Measurements from ENCODE around the gene CFAP70. TPM values are rescaled to one million over a fixed set of nuclear protein-coding genes. Genes with fewer than 3 reads are reported as not detected.

Gene CFAP70
- total RNA-seq, 1 experiment from 2014 or later = 0.31 TPM

GRCh38 chr10:73246646-73247508, 111.8 kb downstream of the CFAP70 start, which contains the start of gene DNAJC9 (continued):
- TF ChIP-seq ZNF512 (CRISPR knock-in tag; IDR thresholded peaks at IDR 0.05; ENCODE audit: borderline replicate concordance) = 0 out of 2 replicates have a peak, but pooled peaks have one; percentile 35
- TF ChIP-seq MYBL2 (CRISPR knock-in tag; IDR thresholded peaks at IDR 0.05) = peak; percentile 91; the same call in 1 of the 2 replicates
- TF ChIP-seq ELF4 (CRISPR knock-in tag; IDR thresholded peaks at IDR 0.05; ENCODE audit: low read depth) = no peak
- TF ChIP-seq EMX1 (CRISPR knock-in tag; IDR thresholded peaks at IDR 0.05) = peak; percentile 93
- peak; percentile 64; the same call in 1 of the 2 replicates for TF ChIP-seq RELA (CRISPR knock-in tag; IDR thresholded peaks at IDR 0.05; ENCODE audit: borderline replicate concordance)
- TF ChIP-seq ATF2 (CRISPR knock-in tag; IDR thresholded peaks at IDR 0.05; ENCODE audit: borderline replicate concordance, low read depth) = no peak
- peak; percentile 74; the same call in 1 of the 2 replicates for TF ChIP-seq USF1 (CRISPR knock-in tag; IDR thresholded peaks at IDR 0.05)
- TF ChIP-seq IRF2 (CRISPR knock-in tag; IDR thresholded peaks at IDR 0.05; ENCODE audit: borderline replicate concordance, low read depth) = no peak
- no peak for TF ChIP-seq SOX15 (CRISPR knock-in tag; IDR thresholded peaks at IDR 0.05)
- TF ChIP-seq SMAD3 (CRISPR knock-in tag; IDR thresholded peaks at IDR 0.05; ENCODE audit: borderline replicate concordance) = peak; percentile 92
- no peak for TF ChIP-seq TP53 (CRISPR knock-in tag; IDR thresholded peaks at IDR 0.05)
- TF ChIP-seq TEAD4 (CRISPR knock-in tag; IDR thresholded peaks at IDR 0.05) = peak; percentile 71; the same call in 1 of the 2 replicates
- TF ChIP-seq ZNF416 (CRISPR knock-in tag; IDR thresholded peaks at IDR 0.05) = peak; percentile 96; the same call in 1 of the 2 replicates
- TF ChIP-seq CREB1 (CRISPR knock-in tag; IDR thresholded peaks at IDR 0.05) = peak; percentile 46
- TF ChIP-seq ZNF423 (CRISPR knock-in tag; IDR thresholded peaks at IDR 0.05) = peak; percentile 55; the same call in 1 of the 2 replicates
- 0 out of 2 replicates have a peak, but pooled peaks have one; percentile 57 for TF ChIP-seq MLX (CRISPR knock-in tag; IDR thresholded peaks at IDR 0.05)
- peak; percentile 48; the same call in 1 of the 2 replicates for TF ChIP-seq JUN (CRISPR knock-in tag; IDR thresholded peaks at IDR 0.05)
- TF ChIP-seq NR1H2 (CRISPR knock-in tag; IDR thresholded peaks at IDR 0.05) = no peak
- no peak for TF ChIP-seq NR2C2 (CRISPR knock-in tag; IDR thresholded peaks at IDR 0.05)
- TF ChIP-seq KAT7 (CRISPR knock-in tag; IDR thresholded peaks at IDR 0.05; ENCODE audit: borderline replicate concordance) = peak; percentile 90
- TF ChIP-seq MAX (CRISPR knock-in tag; IDR thresholded peaks at IDR 0.05) = peak; percentile 91
- peak; percentile 6; the same call in 1 of the 2 replicates for TF ChIP-seq ZNF263 (CRISPR knock-in tag; IDR thresholded peaks at IDR 0.05; ENCODE audit: low read depth)
- no peak for TF ChIP-seq RORB (CRISPR knock-in tag; IDR thresholded peaks at IDR 0.05)
- TF ChIP-seq PREB (CRISPR knock-in tag; IDR thresholded peaks at IDR 0.05; ENCODE audit: borderline replicate concordance) = no peak
- no peak for TF ChIP-seq GRHL2 (CRISPR knock-in tag; IDR thresholded peaks at IDR 0.05; ENCODE audit: insufficient replicate concordance, severe bottlenecking)
- peak; percentile 65 for TF ChIP-seq ZNF232 (CRISPR knock-in tag; IDR thresholded peaks at IDR 0.05)
- peak; percentile 55; the same call in 1 of the 2 replicates for TF ChIP-seq ZMAT4 (CRISPR knock-in tag; IDR thresholded peaks at IDR 0.05)
- peak; percentile 69; the same call in 1 of the 2 replicates for TF ChIP-seq ZNF425 (CRISPR knock-in tag; conservative IDR thresholded peaks at IDR 0.05)
- peak; percentile 91 for TF ChIP-seq FOXK1 (CRISPR knock-in tag; IDR thresholded peaks at IDR 0.05)
- peak; percentile 88; the same call in 1 of the 2 replicates for TF ChIP-seq ESRRA (CRISPR knock-in tag; IDR thresholded peaks at IDR 0.05; ENCODE audit: borderline replicate concordance)

Data from WTC11 (cell line).